IMR-90 (cell line): ENCODE measurements around the gene RNH1. TPM values are rescaled to one million over a fixed set of nuclear protein-coding genes. Genes with fewer than 3 reads are reported as not detected.
A peak's percentile ranks its signal among the peaks of the same experiment; 100 is the strongest.

Experiments
- ATAC-seq: fragments of 200-7000 bp; cut with Tn5 transposase; 2 replicates; pipeline ENCODE4 v1.9.1; 2020; ENCODE audit warnings: low read depth, mild to moderate bottlenecking, moderate library complexity
- BruUV-seq: library from RNA; stranded (reverse); fragments of 400-500 nt; replicated peaks from 2 replicates; lab custom pipeline; 2021; lab: Mats Ljungman, UMichigan
- CTCF ChIA-PET: fragments of 300-600 bp; formaldehyde crosslinking; extraction: SDS; loops from one replicate; lab custom pipeline; 2021; ENCODE audit warnings: antibody characterized with exemption; lab: Yijun Ruan, JAX
- POLR2A ChIA-PET: fragments of 300-600 bp; sonication (Branson Sonifier 250); formaldehyde crosslinking; loops from one replicate; lab custom pipeline; 2022; ENCODE audit warnings: antibody characterized with exemption; ENCODE audit not compliant: unreplicated experiment; lab: Charles Lee
- DNase-seq: peaks from one replicate; pipeline ENCODE4 v3.0.0; 2013
- H2AFZ ChIP-seq: replicated peaks from 2 replicates; pipeline ENCODE3; 2013; ENCODE audit warnings: low read length, mild to moderate bottlenecking; ENCODE audit not compliant: poor library complexity
- H2AK5ac ChIP-seq: 2 replicates; pipeline ENCODE4 v1.6.1; 2013; ENCODE audit warnings: low read depth, low read length, inconsistent platforms
- H2AK9ac ChIP-seq: replicated peaks from 2 replicates; pipeline ENCODE3; 2013; ENCODE audit warnings: mild to moderate bottlenecking, low read depth, low read length, moderate library complexity; ENCODE audit not compliant: poor library complexity
- H2BK120ac ChIP-seq: 2 replicates; pipeline ENCODE4 v1.6.1; 2013; ENCODE audit warnings: low read depth, low read length, inconsistent platforms
- H2BK15ac ChIP-seq: 3 replicates; pipeline ENCODE4 v1.6.1; 2013; ENCODE audit warnings: low read depth, low read length, inconsistent platforms
- H2BK20ac ChIP-seq: 2 replicates; pipeline ENCODE4 v1.6.1; 2013; ENCODE audit warnings: low read depth, mild to moderate bottlenecking, inconsistent platforms, low read length, moderate library complexity
- H2BK5ac ChIP-seq: 2 replicates; pipeline ENCODE4 v1.6.1; 2013; ENCODE audit warnings: mild to moderate bottlenecking, low read depth, low read length, inconsistent platforms; ENCODE audit not compliant: poor library complexity, severe bottlenecking
- H3K14ac ChIP-seq: replicated peaks from 2 replicates; pipeline ENCODE4 v1.6.1; 2013; ENCODE audit warnings: low read depth, low read length, inconsistent platforms
- H3K18ac ChIP-seq: 2 replicates; pipeline ENCODE4 v1.6.1; 2013; ENCODE audit warnings: low read depth, low read length, control low read depth
- H3K23ac ChIP-seq: 2 replicates; pipeline ENCODE4 v1.6.1; 2013; ENCODE audit warnings: low read depth, low read length, inconsistent platforms
- H3K27ac ChIP-seq: 2 replicates; pipeline ENCODE4 v1.5.1; 2013; ENCODE audit warnings: mild to moderate bottlenecking, control low read depth, low read length; ENCODE audit not compliant: insufficient read depth
- H3K27me3 ChIP-seq: 2 replicates; pipeline ENCODE4 v1.6.1; 2013; ENCODE audit warnings: low read length; ENCODE audit not compliant: control insufficient read depth, insufficient read depth
- H3K36me3 ChIP-seq: 2 replicates; pipeline ENCODE4 v1.6.1; 2013; ENCODE audit warnings: low read length, mixed read lengths; ENCODE audit not compliant: control insufficient read depth, insufficient read depth
- H3K4ac ChIP-seq: 2 replicates; pipeline ENCODE4 v1.6.1; 2013; ENCODE audit warnings: low read depth, low read length, inconsistent platforms
- H3K4me1 ChIP-seq: 2 replicates; pipeline ENCODE4 v1.6.1; 2013; ENCODE audit warnings: low read length, mixed read lengths; ENCODE audit not compliant: control insufficient read depth, insufficient read depth
- H3K4me2 ChIP-seq: 2 replicates; pipeline ENCODE4 v1.6.1; 2013; ENCODE audit warnings: low read depth, mild to moderate bottlenecking, control low read depth, low read length, moderate library complexity
- H3K4me3 ChIP-seq: 2 replicates; pipeline ENCODE4 v1.5.1; 2013; ENCODE audit warnings: low read depth, mild to moderate bottlenecking, control low read depth, low read length, moderate library complexity; ENCODE audit not compliant: insufficient read depth
- H3K56ac ChIP-seq: 2 replicates; pipeline ENCODE4 v1.6.1; 2013; ENCODE audit warnings: low read length, inconsistent platforms; ENCODE audit not compliant: insufficient read depth; ENCODE audit errors: extremely low read depth
- H3K79me1 ChIP-seq, 2 experiments: 2 replicates each; pipeline ENCODE4 v1.6.1; 2013; ENCODE audit warnings: low read length in 2 of 2, inconsistent platforms in 1 of 2, low read depth in 1 of 2
- H3K9ac ChIP-seq: 2 replicates; pipeline ENCODE4 v1.6.1; 2013; ENCODE audit warnings: low read depth, low read length, control low read depth
- H3K9me1 ChIP-seq: 2 replicates; pipeline ENCODE4 v1.6.1; 2013; ENCODE audit warnings: low read length, inconsistent platforms; ENCODE audit not compliant: insufficient read depth
- H3K9me3 ChIP-seq: 2 replicates; pipeline ENCODE4 v1.6.1; 2013; ENCODE audit warnings: low read length; ENCODE audit not compliant: control insufficient read depth, insufficient read depth
- H4K20me1 ChIP-seq: 2 replicates; pipeline ENCODE4 v1.6.1; 2013; ENCODE audit warnings: low read length, inconsistent platforms; ENCODE audit not compliant: insufficient read depth
- H4K5ac ChIP-seq: 2 replicates; pipeline ENCODE4 v1.6.1; 2013; ENCODE audit warnings: mild to moderate bottlenecking, low read depth, low read length, control low read depth
- H4K8ac ChIP-seq, 2 experiments: 2 replicates each; pipeline ENCODE4 v1.6.1; 2013; ENCODE audit warnings: low read depth in 2 of 2, low read length in 2 of 2, control low read depth in 1 of 2, inconsistent platforms in 1 of 2
- H4K91ac ChIP-seq: 2 replicates; pipeline ENCODE4 v1.6.1; 2013; ENCODE audit warnings: low read depth, low read length, inconsistent platforms; ENCODE audit not compliant: insufficient read depth
- BHLHE40 ChIP-seq: fragments of 150-350 bp; IDR thresholded peaks from 2 replicates; pipeline ENCODE4 v1.6.1; 2016; ENCODE audit warnings: mild to moderate bottlenecking, low read depth, low read length
- MAZ ChIP-seq: IDR thresholded peaks from 2 replicates; pipeline ENCODE4 v1.6.1; 2012; ENCODE audit warnings: low read depth, mild to moderate bottlenecking, low read length, improper control_type of control experiment, moderate library complexity, borderline replicate concordance
- MXI1 ChIP-seq: IDR thresholded peaks from 2 replicates; pipeline ENCODE4 v1.6.1; 2012; ENCODE audit warnings: low read depth, mild to moderate bottlenecking, low read length, moderate library complexity, borderline replicate concordance
- POLR2A ChIP-seq: IDR thresholded peaks from 2 replicates; pipeline ENCODE4 v1.6.1; 2012; ENCODE audit warnings: mild to moderate bottlenecking, low read depth, low read length
- RAD21 ChIP-seq: IDR thresholded peaks from 2 replicates; pipeline ENCODE4 v1.6.1; 2012; ENCODE audit warnings: low read length, improper control_type of control experiment
- RCOR1 ChIP-seq: IDR thresholded peaks from 2 replicates; pipeline ENCODE4 v1.6.1; 2012; ENCODE audit warnings: mild to moderate bottlenecking, low read length, improper control_type of control experiment; ENCODE audit not compliant: insufficient replicate concordance
- SMC3 ChIP-seq: fragments of 150-350 bp; IDR thresholded peaks from 2 replicates; pipeline ENCODE4 v1.6.1; 2016; ENCODE audit warnings: low read depth, mild to moderate bottlenecking, antibody characterized with exemption, low read length, moderate library complexity
- USF2 ChIP-seq: fragments of 150-350 bp; IDR thresholded peaks from 2 replicates; pipeline ENCODE4 v1.6.1; 2017; ENCODE audit warnings: mild to moderate bottlenecking, antibody characterized with exemption, low read length, low read depth
- WGBS, 2 experiments: methylation state at CpG; one replicate each; pipeline versions ENCODE4 v1.1.5 to v1.1.7; 2013; ENCODE audit warnings: missing lambda C conversion rate in 2 of 2; ENCODE audit not compliant: insufficient read length in 1 of 2; ENCODE audit errors: extremely low coverage in 2 of 2; 5-methylcytosine and 5-hydroxymethylcytosine counted together
- dilution Hi-C: fragments of 300-500 bp; cut with HindIII; formaldehyde crosslinking; loops from one replicate; pipeline ENCODE4 v1.14.3; 2018; ENCODE audit warnings: low sequenced_read_pairs; ENCODE audit not compliant: unreplicated experiment
- in situ Hi-C: fragments of 300-500 bp; cut with MboI; formaldehyde crosslinking; loops from 3 replicates; pipeline ENCODE4 v1.14.3; 2019; ENCODE audit warnings: low sequenced_read_pairs, inconsistent platforms, mixed read lengths
- intact Hi-C: fragments of 100-400 bp; cut with micrococcal nuclease; formaldehyde crosslinking; loops from 2 replicates; pipeline ENCODE4 v1.10.0; 2022
- polyA plus RNA-seq, 3 experiments: library from polyadenylated mRNA; depleted of rRNA; stranded (reverse); fragments of >200 nt; gene quantifications; 2 replicates each; pipeline ENCODE4 v1.2.3, GENCODE V29; 2012; ENCODE audit warnings: low replicate concordance in 1 of 3
- total RNA-seq: library from RNA; depleted of rRNA; stranded (reverse); fragments of >200 nt; gene quantifications from 2 replicates; pipeline ENCODE4 v1.2.3, GENCODE V29; 2012
- TF ChIP-seq, protein P1 (sequence below): fragments of 150-350 bp; IDR thresholded peaks from 2 replicates; pipeline ENCODE4 v1.6.1; 2016; ENCODE audit warnings: low read depth, mild to moderate bottlenecking, low read length, moderate library complexity, borderline replicate concordance

Gene RNH1
- total and polyA plus RNA-seq, 2 of the 4 experiments (the other 2 are of a cell fraction): 138 to 247 TPM

DNA sequence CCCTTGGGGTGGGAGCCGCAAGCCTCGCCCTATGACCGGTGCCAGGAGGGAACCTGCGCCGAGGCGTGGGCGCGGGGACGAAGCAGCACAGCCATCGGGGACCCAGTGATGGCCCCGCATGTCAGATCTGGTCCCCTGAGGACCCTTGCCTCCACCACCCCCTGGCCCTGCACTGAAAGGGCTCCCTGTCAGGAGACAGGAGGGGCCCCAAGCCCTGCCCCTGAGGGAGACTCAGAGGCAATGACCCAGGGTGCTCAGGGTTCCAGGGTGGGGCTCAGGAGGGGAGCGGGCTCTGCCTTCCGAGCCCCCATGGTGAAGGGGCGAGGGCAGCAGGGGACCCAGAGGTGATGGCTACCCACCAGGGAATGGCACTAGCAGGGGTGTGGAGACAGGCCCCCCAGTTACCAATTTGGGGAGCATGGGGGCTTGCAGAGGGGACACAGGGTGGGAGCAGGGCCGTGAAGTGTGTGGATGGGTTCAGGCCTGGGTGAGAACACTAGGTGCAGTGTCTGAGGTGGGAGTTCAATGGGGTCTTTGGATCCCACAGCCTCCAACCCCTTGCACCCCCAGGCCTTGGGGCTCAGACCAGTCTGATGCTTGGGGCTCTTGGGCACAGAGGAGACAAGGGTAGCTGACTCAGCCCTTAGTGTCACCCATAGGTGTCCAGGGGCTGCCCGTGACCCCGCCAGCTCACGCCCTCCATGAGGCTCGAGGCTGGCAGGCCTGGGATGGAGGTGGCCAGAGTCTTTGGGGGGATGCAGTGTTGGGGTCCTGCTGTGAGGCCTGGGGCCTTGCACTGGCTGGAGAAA, 30.8 kb upstream of the RNH1 start (continued):
- TF ChIP-seq RAD21: no peak
- no peak for TF ChIP-seq RCOR1

DNA sequence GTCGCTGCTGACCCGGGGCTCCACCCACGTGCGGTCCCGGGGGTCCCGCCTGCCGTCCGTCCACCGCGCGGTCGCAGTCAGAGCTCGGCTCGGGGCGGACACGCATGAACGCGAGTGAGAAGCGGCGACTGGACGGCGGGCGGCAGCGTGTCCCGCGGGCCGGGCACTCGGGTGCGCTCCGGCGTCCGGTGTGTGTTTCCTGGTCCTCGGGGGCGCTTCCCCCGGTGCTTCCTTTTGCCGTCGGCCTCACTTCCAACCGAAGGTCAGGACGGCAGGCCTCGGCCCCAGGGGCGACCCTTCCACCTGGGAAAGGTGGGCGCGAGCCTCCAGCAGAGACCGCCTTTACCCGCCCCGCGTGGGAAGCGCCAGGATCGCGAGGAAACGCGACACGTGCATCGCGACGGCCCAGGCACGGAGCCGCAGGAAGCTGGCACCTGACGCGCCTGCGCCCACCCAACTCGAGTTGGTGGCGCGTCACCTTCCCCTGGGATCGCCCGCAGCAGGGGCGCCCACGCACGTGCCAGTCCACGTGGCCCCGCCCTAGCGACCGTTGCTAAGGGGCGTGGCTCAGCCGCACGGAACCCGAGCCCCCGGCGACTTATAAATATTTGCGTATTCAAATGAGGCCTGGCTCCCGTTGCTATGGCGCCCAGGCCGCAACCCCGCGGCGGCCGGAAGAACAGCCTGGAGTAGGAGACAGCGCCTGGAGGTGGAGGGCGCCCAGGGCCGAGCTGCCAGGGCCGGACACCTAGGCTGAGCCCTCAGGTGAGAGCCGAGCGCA, 30.0 kb upstream of the RNH1 start, which contains the start of gene LRRC56:
LRRC56 (plus strand) TSS at position 687 of the 781 bp plus-strand sequence. CDS start 3,158 bp downstream, outside the sequence.
- Histone ChIP-seq H3K14ac (peak within 1 kb of the TSS; percentile 63), H3K4me3 (peak within 1 kb of the TSS; percentile 34), H3K9me3 (no peaks in the 10 kb centered on the region), H4K20me1 (peaks cover 16% of the 10 kb centered on the region), H3K23ac (peak within 1 kb of the TSS; percentile 45; the same call in 1 of the 2 replicates), H2BK20ac (peak within 1 kb of the TSS; percentile 39), H4K91ac (peak within 1 kb of the TSS; percentile 72), H3K4ac (peak within 1 kb of the TSS; percentile 71), H3K18ac (peak within 1 kb of the TSS; percentile 13; the same call in 1 of the 2 replicates), H3K4me2 (peak within 1 kb of the TSS; percentile 87), H3K27me3 (no peaks in the 10 kb centered on the region), H4K5ac (peak within 1 kb of the TSS; percentile 19), H2BK5ac (peak within 1 kb of the TSS; percentile 23), H3K9ac (peak within 1 kb of the TSS; percentile 49), H3K56ac (peak within 1 kb of the TSS; percentile 36; the same call in 1 of the 2 replicates), H3K27ac (peak within 1 kb of the TSS; percentile 31; the same call in 1 of the 2 replicates), H2BK120ac (peak within 1 kb of the TSS; percentile 30), H2AFZ (peak within 1 kb of the TSS; percentile 94), H4K8ac (peak within 1 kb of the TSS; percentile 69 to 86), H3K79me1 (peaks cover 3 to 26% of the 10 kb centered on the region in 2 experiments; a peak in 3 of 4 replicates), H3K36me3 (peaks cover 16% of the 10 kb centered on the region; the same call in 1 of the 2 replicates), H2AK9ac (peak within 1 kb of the TSS; percentile 92), H2AK5ac (peak within 1 kb of the TSS; percentile 75), H3K9me1 (peaks cover 3% of the 10 kb centered on the region; the same call in 1 of the 2 replicates), H2BK15ac (peak within 1 kb of the TSS; percentile 46; the same call in 2 of the 3 replicates), H3K4me1 (peaks cover 16% of the 10 kb centered on the region)
- DNase-seq: peak; percentile 77
- peak; percentile 44 for ATAC-seq
- no TSS peak for BruUV-seq
- in situ Hi-C loops (no loop called here), intact Hi-C loops (no loop called here), dilution Hi-C loops (no loop called here)
- CTCF ChIA-PET: no interaction called here
- 12% methylated on average over 60 of the region's 93 CpGs; no CpG with 5 or more reads in 1 of the 2 experiments for WGBS, 2 experiments
- TF ChIP-seq, protein P1, sequence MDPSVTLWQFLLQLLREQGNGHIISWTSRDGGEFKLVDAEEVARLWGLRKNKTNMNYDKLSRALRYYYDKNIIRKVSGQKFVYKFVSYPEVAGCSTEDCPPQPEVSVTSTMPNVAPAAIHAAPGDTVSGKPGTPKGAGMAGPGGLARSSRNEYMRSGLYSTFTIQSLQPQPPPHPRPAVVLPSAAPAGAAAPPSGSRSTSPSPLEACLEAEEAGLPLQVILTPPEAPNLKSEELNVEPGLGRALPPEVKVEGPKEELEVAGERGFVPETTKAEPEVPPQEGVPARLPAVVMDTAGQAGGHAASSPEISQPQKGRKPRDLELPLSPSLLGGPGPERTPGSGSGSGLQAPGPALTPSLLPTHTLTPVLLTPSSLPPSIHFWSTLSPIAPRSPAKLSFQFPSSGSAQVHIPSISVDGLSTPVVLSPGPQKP: no peak
- TF ChIP-seq RAD21 (no peak), SMC3 (no peak), POLR2A (peak; percentile 49; the same call in 1 of the 2 replicates), USF2 (peak; percentile 92), BHLHE40 (peak; percentile 98), MXI1 (peak; percentile 79; the same call in 1 of the 2 replicates), MAZ (no peak)
- POLR2A ChIA-PET: no interaction called here
